Endodermal cell (in vitro differentiated cells): ENCODE data around the gene DNAJC1. TPM values are rescaled to one million over a fixed set of nuclear protein-coding genes. Genes with fewer than 3 reads are reported as not detected.
"Not testable (repeated sequence)": the region's sequence is repeated elsewhere in the genome, so short reads cannot be mapped to it uniquely, and the experiment has no call there.

Experiments used
- DNase-seq: peaks from one replicate; pipeline ENCODE4 v3.0.0-alpha.2; 2017
- H3K27ac ChIP-seq: 2 replicates; pipeline ENCODE4 v1.5.1; 2013; ENCODE audit warnings: mild to moderate bottlenecking, low read depth, low read length, moderate library complexity
- H3K27me3 ChIP-seq: 2 replicates; pipeline ENCODE4 v1.6.1; 2013; ENCODE audit warnings: mild to moderate bottlenecking, low read length, moderate library complexity; ENCODE audit not compliant: insufficient read depth, control insufficient read depth, poor library complexity, severe bottlenecking
- H3K36me3 ChIP-seq: 2 replicates; pipeline ENCODE4 v1.7.0; 2013; ENCODE audit warnings: mild to moderate bottlenecking, low read length, moderate library complexity; ENCODE audit not compliant: control insufficient read depth, insufficient read depth
- H3K4me1 ChIP-seq: one replicate; pipeline ENCODE4 v1.7.0; 2013; ENCODE audit warnings: low read length; ENCODE audit not compliant: control insufficient read depth, insufficient read depth
- H3K4me3 ChIP-seq: 2 replicates; pipeline ENCODE4 v1.5.1; 2013; ENCODE audit warnings: mild to moderate bottlenecking, low read length, moderate library complexity
- H3K9ac ChIP-seq: 2 replicates; pipeline ENCODE4 v1.6.1; 2013; ENCODE audit warnings: mild to moderate bottlenecking, low read length, moderate library complexity; ENCODE audit not compliant: poor library complexity, severe bottlenecking; ENCODE audit errors: extremely low read depth
- H3K9me3 ChIP-seq: 2 replicates; pipeline ENCODE4 v1.6.1; 2013; ENCODE audit warnings: mild to moderate bottlenecking, low read length, moderate library complexity; ENCODE audit not compliant: control insufficient read depth
- H3K27ac Mint-ChIP-seq: 2 replicates; pipeline ENCODE4 v1.8.0; 2020; ENCODE audit warnings: mixed read lengths
- H3K27me3 Mint-ChIP-seq: 2 replicates; pipeline ENCODE4 v1.8.0; 2021; ENCODE audit warnings: mild to moderate bottlenecking, mixed read lengths; ENCODE audit not compliant: insufficient read depth
- H3K36me3 Mint-ChIP-seq: 2 replicates; pipeline ENCODE4 v1.8.0; 2020; ENCODE audit warnings: low read depth, mixed read lengths
- H3K4me1 Mint-ChIP-seq: 2 replicates; pipeline ENCODE4 v1.8.0; 2020; ENCODE audit warnings: mixed read lengths
- H3K4me3 Mint-ChIP-seq: 2 replicates; pipeline ENCODE4 v1.8.0; 2020; ENCODE audit warnings: mild to moderate bottlenecking, moderate library complexity, mixed read lengths
- H3K9me3 Mint-ChIP-seq: 2 replicates; pipeline ENCODE4 v1.8.0; 2020; ENCODE audit warnings: mild to moderate bottlenecking, mixed read lengths
- CTCF ChIP-seq: fragments of 200-600 bp; sonication (generic); conservative IDR thresholded peaks from 2 replicates; pipeline ENCODE4 v1.5.0; 2021; ENCODE audit warnings: antibody characterized with exemption, mild to moderate bottlenecking
- WGBS, 2 experiments: methylation state at CpG; one replicate each; pipeline versions ENCODE4 v1.1.5 to v1.1.7; 2013; ENCODE audit warnings: missing lambda C conversion rate in 2 of 2, mixed read lengths in 1 of 2; ENCODE audit not compliant: insufficient coverage in 1 of 2, insufficient read length in 1 of 2; 5-methylcytosine and 5-hydroxymethylcytosine counted together
- total RNA-seq, 2 donors: library from RNA; stranded (reverse); fragmentation: NEBNext Ultra II Directional in 1 of 2; extraction: Animal tissue kit (Norgen Biotek cat#: 25700) in 1 of 2; gene quantifications; 2 replicates in 1 of 2; 3 replicates in 1 of 2; pipeline ENCODE4 v1.2.1, GENCODE V29; 2021

Gene DNAJC1
- total RNA-seq, 2 donors from 2014 or later = 23.5 to 30.4 TPM

- H3K4me3 Mint-ChIP-seq = no peak overlapping the region
- WGBS, 2 experiments = 94 to 100% methylated on average over 2 to 4 of the region's 4 CpGs
- no peaks in the 10 kb centered on the region for H3K4me1 Mint-ChIP-seq
- H3K27ac Mint-ChIP-seq = no peak overlapping the region
- H3K4me3 ChIP-seq = no peak overlapping the region
- peaks cover 47% of the 10 kb centered on the region for H3K9me3 Mint-ChIP-seq
- no peak overlapping the region for H3K27ac ChIP-seq
- H3K36me3 Mint-ChIP-seq = peaks cover 36% of the 10 kb centered on the region
- H3K9ac ChIP-seq = no peak overlapping the region
- no peak for TF ChIP-seq CTCF
- no peaks in the 10 kb centered on the region for H3K27me3 ChIP-seq
- no peaks in the 10 kb centered on the region for H3K27me3 Mint-ChIP-seq
- H3K4me1 ChIP-seq = no peaks in the 10 kb centered on the region
- no peak for DNase-seq
- H3K36me3 ChIP-seq = peaks cover 18% of the 10 kb centered on the region
- peaks cover 47% of the 10 kb centered on the region for H3K9me3 ChIP-seq
Measured at GRCh38 chr10:21824409-21824808, 179.1 kb downstream of the DNAJC1 start.

- Histone ChIP-seq H3K9ac (no peak overlapping the region), H3K4me3 (no peak overlapping the region), H3K9me3 (peaks cover 39% of the 10 kb centered on the region), H3K4me1 (no peaks in the 10 kb centered on the region), H3K36me3 (peaks cover 18% of the 10 kb centered on the region), H3K27me3 (no peaks in the 10 kb centered on the region), H3K27ac (no peak overlapping the region)
- WGBS, 2 experiments = no CpG with 5 or more reads among the region's 2 CpGs
- TF ChIP-seq CTCF = no peak
- Mint-ChIP-seq H3K27me3 (no peaks in the 10 kb centered on the region), H3K9me3 (peaks cover 41% of the 10 kb centered on the region), H3K4me3 (no peak overlapping the region), H3K4me1 (no peaks in the 10 kb centered on the region), H3K27ac (no peak overlapping the region), H3K36me3 (peaks cover 33% of the 10 kb centered on the region)
- no peak for DNase-seq
Measured at GRCh38 chr10:21823617-21824016, 179.9 kb downstream of the DNAJC1 start.

GRCh38 chr10:21822273-21822672 lies 181.3 kb downstream of the DNAJC1 start:
- Histone ChIP-seq H3K36me3 (peaks cover 14% of the 10 kb centered on the region), H3K9me3 (peaks cover 25% of the 10 kb centered on the region)
- not testable (repeated sequence) for H3K4me3 Mint-ChIP-seq, H3K4me3 ChIP-seq, H3K27me3 Mint-ChIP-seq, H3K27ac Mint-ChIP-seq, H3K4me1 Mint-ChIP-seq, H3K27ac ChIP-seq, DNase-seq, H3K9ac ChIP-seq, H3K27me3 ChIP-seq, H3K4me1 ChIP-seq
- Mint-ChIP-seq H3K9me3 (peaks cover 41% of the 10 kb centered on the region), H3K36me3 (peaks cover 33% of the 10 kb centered on the region)
- 90% methylated on average over 2 of the region's 6 CpGs; no CpG with 5 or more reads in 1 of the 2 experiments for WGBS, 2 experiments

GRCh38 chr10:21820952-21821351 lies 182.6 kb downstream of the DNAJC1 start:
- Mint-ChIP-seq H3K27ac (no peak overlapping the region), H3K27me3 (no peaks in the 10 kb centered on the region), H3K9me3 (peaks cover 31% of the 10 kb centered on the region), H3K36me3 (peaks cover 29% of the 10 kb centered on the region), H3K4me1 (no peaks in the 10 kb centered on the region), H3K4me3 (no peak overlapping the region)
- H3K9me3 ChIP-seq = peaks cover 12% of the 10 kb centered on the region
- no peak overlapping the region for H3K9ac ChIP-seq
- H3K36me3 ChIP-seq = peaks cover 6% of the 10 kb centered on the region
- H3K27me3 ChIP-seq = no peaks in the 10 kb centered on the region
- no peak overlapping the region for H3K27ac ChIP-seq
- WGBS, 2 experiments = 100% methylated on average over 1 of the region's 1 CpG; no CpG with 5 or more reads in 1 of the 2 experiments
- TF ChIP-seq CTCF = no peak
- no peak for DNase-seq
- no peak overlapping the region for H3K4me3 ChIP-seq
- H3K4me1 ChIP-seq = no peaks in the 10 kb centered on the region

- H3K9me3 ChIP-seq, H3K27ac Mint-ChIP-seq, H3K4me3 ChIP-seq, H3K27me3 ChIP-seq, H3K36me3 ChIP-seq, H3K4me3 Mint-ChIP-seq, H3K4me1 ChIP-seq, DNase-seq, H3K9ac ChIP-seq, H3K4me1 Mint-ChIP-seq, H3K27ac ChIP-seq, H3K27me3 Mint-ChIP-seq: not testable (repeated sequence)
- H3K36me3 Mint-ChIP-seq = peaks cover 31% of the 10 kb centered on the region
- WGBS, 2 experiments = 79 to 89% methylated on average over 7 of the region's 7 CpGs
- peaks cover 19% of the 10 kb centered on the region for H3K9me3 Mint-ChIP-seq
Measured at GRCh38 chr10:21818416-21818815, 185.1 kb downstream of the DNAJC1 start.
